ACHN (cell line): ENCODE data around the gene MAPKAPK3.
"Not testable (repeated sequence)": the region's sequence is repeated elsewhere in the genome, so short reads cannot be mapped to it uniquely, and the experiment has no call there.

Source experiments
- DNase-seq: peaks from one replicate; pipeline ENCODE4 v3.0.0-alpha.2; 2015
- in situ Hi-C: cut with HindIII; loops from 2 replicates; pipeline ENCODE4 v1.10.0; 2017; ENCODE audit warnings: low sequenced_read_pairs, low pct_ligation_motif_present, low pct_unique_long_range_greater_than_20kb

Gene MAPKAPK3

DNA sequence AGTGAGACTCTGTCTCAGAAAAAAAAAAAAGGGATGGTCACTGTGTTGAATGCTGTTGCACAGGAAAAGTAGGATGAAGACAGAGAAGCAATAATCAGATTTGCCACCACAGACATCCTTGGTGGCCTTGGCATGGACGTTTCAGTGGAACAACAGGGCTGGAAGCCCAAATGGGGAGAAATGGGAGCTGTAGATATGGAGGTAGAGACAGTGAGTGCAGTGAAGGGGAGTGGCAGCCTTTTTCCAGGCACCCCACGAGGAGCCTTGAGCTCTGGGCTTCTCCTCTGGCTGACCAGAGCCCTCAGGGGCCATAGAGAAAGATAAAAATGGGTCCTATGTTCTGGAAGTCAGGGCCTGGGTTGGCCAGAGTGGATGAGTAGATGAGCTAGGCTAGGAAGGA lies 45.5 kb downstream of the MAPKAPK3 start:
- in situ Hi-C loops = no loop called here
- DNase-seq = no peak

DNA sequence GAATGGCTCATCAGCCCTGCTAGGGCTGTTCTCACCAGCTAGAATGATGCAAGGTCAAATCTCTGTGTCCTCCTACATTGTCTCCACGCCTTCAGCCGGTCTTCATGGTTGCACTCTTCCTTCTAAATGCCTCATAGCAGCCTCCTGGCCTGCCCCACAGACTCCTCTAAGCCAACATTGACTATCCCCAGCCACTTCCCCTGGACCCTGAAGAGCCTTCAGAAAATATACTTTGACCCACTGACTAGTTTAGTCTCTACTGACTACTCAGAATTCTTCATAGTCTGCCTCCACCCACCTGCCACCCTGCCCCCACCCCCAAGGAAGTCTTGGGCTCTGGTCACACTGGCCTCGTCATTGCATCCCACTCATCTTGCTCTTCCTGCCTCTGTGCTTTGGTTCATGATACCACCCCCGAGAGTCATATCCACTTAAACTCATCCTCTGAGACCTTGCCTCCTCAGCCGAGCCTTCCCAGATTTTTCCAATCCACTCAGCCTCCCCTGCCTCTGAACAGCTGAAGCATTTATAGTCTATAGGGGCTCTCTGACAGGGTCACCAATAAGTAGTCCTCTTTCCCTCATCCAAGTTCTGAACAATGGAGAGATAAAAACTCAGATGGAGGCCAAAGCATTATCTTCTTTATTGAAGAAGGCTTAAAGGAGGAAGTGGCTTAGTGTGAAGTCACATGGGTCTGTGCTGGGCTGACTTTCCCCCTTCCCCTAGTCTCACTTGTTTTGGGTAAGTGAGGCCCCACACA lies 48.3 kb downstream of the MAPKAPK3 start:
- no peak for DNase-seq
- in situ Hi-C loops = no loop called here

DNA sequence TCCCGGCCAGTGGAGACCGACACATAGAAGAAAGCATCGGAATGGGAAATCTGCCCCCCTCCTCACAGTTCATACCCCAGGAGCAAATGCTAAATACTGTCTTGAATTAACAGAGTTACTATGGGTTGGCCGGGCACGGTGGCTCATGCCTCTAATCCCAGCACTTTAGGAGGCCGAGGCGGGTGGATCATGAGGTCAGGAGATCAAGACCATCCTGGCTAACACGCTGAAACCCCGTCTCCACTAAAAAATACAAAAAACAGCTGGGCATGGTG lies 48.8 kb downstream of the MAPKAPK3 start:
- not testable (repeated sequence) for DNase-seq

DNA sequence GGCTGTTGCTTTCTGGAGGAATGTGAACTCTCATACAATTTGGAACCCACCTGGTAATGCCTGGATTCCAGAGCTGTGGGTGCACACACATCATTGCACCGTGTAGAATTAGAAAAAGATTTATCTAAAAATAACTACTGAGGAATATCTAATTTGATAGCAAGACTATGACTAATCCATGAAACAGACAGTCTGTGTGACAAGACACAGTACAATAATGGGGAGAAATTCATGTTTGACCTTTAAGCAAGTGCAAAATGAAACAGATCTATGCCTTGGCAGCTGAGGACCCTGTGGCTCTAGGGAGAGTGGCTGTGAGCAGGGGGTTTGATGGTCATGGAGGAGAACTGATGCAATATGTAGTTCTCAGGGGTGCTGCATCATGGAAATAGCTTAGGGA lies 49.9 kb downstream of the MAPKAPK3 start:
- DNase-seq = no peak
- in situ Hi-C loops = no loop called here

More for the DNA sequence above, 48.8 kb downstream of the MAPKAPK3 start:
- in situ Hi-C loops = not testable (repeated sequence)

DNA sequence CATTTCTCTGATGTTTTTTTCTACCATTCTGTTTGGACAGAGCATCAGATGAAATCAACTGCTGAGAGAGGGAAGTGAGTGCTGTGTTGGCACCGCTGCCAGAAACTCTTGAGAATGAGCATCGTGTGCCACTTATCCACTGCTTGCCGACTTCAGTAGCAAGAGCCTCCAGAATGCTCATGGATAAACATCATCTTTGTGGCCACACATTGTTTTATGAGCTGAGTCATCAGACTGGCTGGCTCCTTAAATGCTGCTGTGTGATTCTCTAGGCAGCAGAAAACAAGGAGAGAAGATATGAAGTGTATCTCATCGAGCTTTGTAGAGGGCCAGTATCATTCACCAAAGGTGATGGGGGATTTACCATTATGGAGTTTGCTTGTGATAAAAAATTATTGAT lies 54.4 kb downstream of the MAPKAPK3 start:
- peak; percentile 65 for DNase-seq
- in situ Hi-C loops = no loop called here

DNA sequence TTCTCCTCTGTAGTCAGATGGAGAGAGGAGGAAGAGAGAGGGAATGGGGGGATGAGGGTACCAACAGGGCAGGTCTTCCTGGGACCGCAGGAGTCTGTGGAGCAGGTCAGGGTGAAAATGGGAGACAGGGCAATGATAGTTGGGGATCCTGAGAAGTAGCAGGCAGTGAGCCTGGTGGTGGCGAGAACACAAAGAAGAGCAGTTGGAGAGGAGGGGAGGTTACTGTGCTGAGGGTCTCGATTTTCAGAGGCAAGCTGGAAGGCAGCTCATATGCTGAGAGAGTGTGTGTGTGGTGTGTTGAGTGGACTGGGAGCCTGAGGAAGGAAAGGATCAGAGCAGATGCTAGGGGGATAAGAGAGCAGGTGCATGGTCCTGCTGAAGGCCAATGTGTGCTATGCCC lies 55.7 kb downstream of the MAPKAPK3 start:
- in situ Hi-C loops = no loop called here
- DNase-seq = no peak

DNA sequence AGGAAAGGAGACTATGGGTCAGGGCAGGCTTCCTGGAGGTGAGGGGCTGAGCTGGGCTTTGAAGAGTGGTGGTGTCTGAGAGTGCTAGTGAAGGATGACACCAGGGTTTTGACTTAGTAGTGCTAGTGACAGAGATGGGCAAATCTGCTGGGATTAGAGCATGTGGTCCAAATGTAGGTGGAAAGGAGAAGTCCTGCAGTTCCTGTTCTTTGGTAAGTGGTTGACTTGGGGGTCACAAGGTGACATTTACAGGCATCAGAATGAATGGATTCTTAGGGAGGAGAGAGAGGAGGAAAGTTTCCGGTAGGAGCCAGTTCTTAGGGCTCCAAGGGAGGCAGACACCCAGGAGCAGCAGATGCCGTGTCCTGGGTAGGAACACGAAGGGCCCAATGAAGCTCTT lies 57.0 kb downstream of the MAPKAPK3 start:
- in situ Hi-C loops = no loop called here
- no peak for DNase-seq

DNA sequence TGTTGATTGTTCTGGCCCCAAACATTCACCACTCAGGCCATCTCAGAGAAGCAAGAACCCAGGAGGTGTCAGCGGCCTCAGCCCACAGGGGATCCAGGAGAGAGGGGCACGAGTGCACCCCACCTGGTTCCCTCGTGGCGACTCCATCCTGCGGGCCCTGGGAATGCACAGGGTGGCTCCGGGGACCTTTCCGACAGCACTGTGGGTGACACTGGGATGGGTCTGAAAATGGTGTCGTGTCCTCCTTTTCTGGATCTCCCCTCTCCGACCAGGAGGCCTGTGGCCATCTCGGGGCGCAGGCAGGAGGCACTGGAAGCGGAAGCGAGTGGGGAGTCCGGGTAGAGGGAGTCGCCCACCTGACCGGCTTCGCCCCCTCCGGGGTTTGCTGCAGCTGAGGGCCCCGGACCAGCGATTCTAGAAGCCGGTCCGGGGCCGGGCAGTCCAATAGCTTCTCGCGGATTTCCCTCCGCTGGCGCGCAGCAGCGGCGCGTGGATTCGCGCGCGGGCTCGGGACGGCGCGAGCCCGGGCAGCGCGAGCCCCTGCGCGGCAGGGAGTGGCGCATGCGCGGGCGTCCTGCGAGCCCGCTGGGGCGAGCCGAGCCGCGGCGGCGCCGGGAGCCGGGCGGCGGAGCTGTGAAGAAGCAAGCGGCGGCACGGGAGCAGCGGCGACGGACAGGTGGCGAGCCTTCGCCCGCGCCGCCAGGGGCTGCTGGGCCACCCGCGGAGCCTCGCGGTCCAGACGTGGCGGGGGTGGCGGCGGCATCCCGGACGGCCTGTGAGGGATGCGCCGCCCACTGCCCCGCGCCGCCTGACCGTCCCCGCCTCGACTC lies 57.6 kb downstream of the MAPKAPK3 start, which contains the start of gene DOCK3:
Gene DOCK3 (plus strand): TSS at position 579 of the 830 bp plus-strand sequence. CDS start 337 bp downstream, outside the sequence.
- in situ Hi-C loops = no loop called here
- peak; percentile 55 for DNase-seq

DNA sequence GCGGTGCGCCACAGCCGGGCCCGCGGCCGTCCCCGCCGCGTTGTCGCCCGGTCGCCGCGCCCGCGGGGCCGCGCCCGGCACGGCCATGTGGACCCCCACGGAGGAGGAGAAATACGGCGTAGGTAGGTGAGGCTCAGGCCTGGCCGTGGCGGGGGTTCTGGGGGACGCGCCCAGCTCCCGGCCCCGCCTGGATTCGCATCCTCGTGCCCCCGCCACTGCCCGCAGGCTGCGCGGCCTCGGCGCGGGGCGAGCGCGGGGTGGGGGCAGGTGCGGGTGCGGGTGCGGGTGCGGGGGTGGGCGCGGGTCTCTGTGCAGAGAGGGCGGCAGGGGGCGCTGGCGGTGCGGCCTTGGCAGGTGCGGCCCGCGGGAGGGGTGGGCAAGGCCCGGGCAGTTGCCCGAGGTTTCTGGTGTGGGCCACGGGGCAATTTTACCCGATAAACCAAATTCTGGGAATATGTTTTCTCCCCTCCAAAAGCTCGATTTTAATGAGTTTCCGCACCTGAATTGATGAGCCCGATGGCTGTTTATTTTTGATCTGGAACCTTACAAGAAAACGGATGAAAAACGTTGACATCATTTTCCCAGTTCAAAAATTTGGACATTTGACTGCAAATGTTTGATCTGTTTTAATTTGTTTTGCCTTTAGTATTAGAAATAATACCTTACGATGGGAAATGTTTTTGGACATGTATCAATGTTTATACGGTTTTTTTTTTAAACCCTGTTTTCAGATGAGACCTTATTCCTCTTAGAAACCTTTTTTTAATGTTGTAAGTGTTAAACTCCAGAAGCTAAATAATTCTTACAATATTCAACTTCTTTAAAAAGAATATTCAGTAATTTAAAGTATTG lies 58.5 kb downstream of the MAPKAPK3 start:
- DNase-seq = peak; percentile 19
- in situ Hi-C loops = no loop called here

DNA sequence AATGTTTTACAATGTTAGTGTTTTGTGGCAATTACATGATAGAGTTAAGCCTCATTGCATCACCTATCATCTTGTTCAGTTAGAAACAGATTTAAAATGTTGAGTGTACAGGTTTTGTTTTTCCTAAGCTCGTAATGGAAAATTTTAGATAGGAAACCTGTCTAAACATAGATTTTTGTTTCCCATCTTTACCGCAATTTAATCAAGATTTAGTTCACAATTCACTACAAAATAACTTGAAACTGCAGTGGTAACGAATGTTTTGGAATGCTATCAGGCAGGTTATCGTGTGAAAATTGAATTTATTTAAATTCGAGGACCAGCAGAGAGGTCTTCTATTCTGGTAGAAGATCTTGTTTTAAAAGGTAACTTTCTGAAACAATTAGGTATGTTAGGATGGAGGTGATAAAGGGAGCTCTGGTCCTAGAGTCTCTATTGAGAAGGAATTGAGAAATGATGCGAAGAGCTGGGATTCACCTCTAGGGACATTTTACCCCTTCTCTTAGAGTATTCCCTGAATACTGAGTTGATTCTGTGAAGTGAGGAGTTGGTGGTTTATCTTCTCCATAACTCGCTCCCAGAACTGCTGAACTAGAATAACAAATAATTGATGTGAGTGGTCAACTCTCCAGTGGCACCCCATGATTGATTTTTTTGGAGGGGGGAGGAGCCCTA lies 59.2 kb downstream of the MAPKAPK3 start:
- in situ Hi-C loops = no loop called here
- DNase-seq = no peak

DNA sequence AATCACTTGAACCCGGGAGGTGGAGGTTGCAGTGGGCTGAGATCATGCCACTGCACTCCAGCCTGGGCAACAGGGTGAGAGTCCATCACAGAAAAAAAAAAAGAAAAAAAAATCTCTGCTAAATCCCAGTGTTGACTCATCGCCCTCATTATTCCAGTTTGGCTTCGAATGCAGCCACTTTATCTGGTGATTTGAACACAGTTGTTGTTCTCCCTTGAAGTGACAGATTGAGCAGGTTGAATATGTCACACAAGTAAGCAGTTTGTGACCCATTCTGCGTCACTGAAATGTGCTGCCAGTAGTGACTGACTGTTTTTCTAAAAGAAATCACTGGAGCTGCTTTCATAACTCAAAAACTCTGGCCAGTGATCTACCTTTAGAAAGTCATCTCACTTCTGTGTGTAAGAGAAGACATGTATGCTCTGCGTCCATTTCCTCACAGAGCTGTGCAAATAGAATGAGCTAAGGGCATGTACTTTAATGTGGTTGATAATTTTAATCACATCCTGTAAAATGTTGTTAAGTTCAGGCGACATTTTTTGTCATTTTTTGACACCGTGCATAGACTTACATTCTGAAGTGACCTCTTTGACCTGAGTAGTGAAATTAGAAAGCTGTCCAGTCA lies 70.3 kb downstream of the MAPKAPK3 start:
- in situ Hi-C loops = no loop called here

DNA sequence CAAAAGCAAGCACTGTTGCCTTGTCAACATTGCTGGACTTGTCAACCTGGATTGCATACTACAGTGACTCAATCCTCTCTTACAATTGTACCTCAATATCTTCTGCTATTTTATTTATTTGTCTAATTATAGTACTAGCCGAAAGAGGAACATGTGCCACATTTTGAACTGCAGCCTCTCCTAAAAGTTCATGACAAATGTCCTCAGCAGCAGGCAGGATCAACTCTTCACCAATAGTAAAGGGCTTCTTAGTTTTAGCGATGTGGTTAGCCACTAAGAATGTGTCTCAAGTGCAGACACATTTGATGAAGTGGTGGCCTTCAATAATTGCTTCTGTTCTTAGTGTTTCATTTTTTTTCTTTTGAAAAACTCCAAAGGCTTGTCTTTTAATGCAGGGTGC lies 71.0 kb downstream of the MAPKAPK3 start:
- DNase-seq = no peak
- in situ Hi-C loops = no loop called here

More for the DNA sequence above, 70.3 kb downstream of the MAPKAPK3 start:
- DNase-seq = no peak

DNA sequence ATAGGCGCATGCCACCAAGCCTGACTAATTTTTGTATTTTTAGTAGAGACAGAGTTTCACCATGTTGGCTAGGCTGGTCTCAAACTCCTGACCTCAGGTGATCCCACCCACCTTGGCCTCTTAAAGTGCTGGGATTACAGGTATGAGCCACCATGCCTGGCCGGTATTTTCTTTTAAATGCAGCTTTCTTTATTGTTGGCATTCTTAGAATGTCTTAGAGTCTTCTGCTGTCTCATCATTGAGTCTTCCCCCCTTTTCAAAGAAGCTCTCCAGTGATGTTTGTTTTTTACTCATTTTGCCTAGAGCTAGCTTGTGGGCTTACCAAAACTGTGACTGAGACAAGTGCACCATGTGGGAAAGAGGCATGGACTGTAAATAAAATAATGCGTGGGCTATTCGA lies 71.7 kb downstream of the MAPKAPK3 start:
- DNase-seq, in situ Hi-C loops: not testable (repeated sequence)

DNA sequence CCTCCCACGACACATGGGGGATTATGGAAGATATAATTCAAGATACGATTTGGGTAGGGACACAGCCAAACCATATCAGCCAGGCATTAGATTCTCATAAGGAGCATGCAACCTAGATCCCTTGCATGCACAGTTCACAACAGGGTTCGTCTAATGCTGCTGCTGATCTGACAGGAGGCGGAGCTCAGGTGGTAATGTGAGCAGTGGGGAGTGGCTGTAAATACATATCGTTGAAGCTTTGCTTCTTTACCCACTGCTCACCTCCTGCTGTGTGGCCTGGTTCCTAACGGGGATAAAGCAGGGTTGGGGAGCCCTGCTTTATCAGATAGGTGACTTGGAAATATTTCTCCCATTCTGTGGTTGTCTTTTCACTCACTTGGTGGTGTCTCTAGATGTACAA lies 72.6 kb downstream of the MAPKAPK3 start:
- DNase-seq = no peak
- in situ Hi-C loops = no loop called here

DNA sequence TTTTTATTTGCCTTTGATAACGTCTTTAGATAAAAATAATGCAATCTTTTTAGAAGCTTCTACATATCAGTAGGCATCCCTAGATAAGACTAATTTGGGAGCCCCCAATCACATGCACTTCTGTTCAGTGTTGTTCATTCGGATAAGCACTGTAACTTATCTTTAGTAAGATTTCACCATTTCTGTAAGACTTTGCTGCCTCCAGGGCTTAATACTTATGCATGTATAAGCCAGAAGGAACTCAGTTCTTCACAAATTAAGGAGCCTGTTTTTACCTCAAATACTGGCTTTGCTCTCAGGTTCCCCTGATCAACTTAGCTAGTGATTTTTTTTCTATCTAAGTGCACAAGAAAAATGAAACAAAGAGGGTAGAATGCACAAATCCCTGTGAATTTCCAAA lies 78.1 kb downstream of the MAPKAPK3 start:
- in situ Hi-C loops = no loop called here
- DNase-seq = no peak

DNA sequence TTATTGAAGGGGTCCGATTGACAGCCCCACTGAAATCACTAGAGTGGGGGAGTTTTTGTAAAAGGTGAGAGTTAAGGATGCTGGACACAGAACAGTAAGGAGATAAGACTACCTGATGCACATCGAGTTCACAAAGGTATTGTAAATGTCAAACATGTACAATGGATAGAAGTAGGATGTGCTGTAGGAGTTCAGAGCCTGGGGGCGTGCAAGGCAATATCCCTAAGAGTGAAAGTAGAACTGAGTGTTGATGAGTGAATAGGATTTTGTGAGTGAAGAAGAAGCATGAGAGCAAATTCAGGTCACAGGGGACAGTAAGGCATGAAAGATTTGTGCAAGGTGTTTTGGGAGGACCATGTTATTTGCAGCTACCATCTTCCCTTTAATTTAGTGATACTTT lies 79.3 kb downstream of the MAPKAPK3 start:
- DNase-seq = no peak
- in situ Hi-C loops = no loop called here

DNA sequence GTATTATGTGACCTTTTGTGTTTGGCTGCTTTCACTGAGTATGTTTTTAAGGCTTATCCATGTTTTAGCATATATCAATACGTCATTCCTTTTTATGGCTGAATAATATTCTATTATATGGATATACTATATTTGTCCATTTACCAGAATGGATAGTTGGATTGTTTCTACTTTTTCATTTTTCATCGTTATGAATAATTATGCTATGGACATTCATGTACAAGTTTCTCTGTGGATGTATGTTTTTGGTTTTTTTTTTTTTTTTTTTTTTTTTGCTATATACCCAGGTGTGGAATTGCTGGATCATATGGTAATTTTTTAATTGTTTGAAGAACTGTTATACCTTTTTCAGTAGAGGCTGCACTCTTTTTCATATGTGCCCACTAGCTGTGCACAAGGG lies 81.3 kb downstream of the MAPKAPK3 start:
- DNase-seq = no peak

More for the DNA sequence above, 81.3 kb downstream of the MAPKAPK3 start:
- in situ Hi-C loops = no loop called here
